Erythroblast (primary cell): ENCODE results near the gene XIRP2.

Source experiments
- GATA1 ChIP-seq: IDR thresholded peaks from 2 replicates; pipeline ENCODE4 v1.6.1; 2011; ENCODE audit warnings: low read depth, mild to moderate bottlenecking, control low read depth, low read length, moderate library complexity
- POLR2A ChIP-seq: IDR thresholded peaks from 2 replicates; pipeline ENCODE4 v1.6.1; 2011; ENCODE audit warnings: mild to moderate bottlenecking, low read length

DNA sequence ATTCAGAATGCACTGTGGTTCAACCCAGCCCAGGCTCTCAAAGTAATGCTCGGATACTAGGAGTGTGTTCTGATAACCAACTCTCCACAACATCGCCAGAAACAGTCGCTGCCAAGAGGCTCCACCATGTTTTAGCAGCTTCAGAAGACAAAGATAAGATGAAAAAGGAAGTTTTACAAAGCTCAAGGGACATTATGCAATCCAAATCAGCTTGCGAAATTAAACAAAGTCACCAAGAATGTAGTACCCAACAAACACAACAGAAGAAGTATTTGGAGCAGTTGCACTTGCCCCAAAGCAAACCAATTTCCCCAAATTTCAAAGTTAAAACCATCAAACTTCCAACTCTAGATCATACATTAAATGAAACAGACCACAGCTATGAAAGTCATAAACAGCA, 360.9 kb downstream of the XIRP2 start:
- TF ChIP-seq POLR2A = no peak
- TF ChIP-seq GATA1 = no peak
